Endothelial cell of umbilical vein (primary cell): Measurements from ENCODE around the gene CSNK1G2. TPM values are rescaled to one million over a fixed set of nuclear protein-coding genes. Genes with fewer than 3 reads are reported as not detected.

Source experiments
- BruUV-seq: library from RNA; stranded (reverse); fragments of 400-500 nt; replicated peaks from 2 replicates; lab custom pipeline; 2021; lab: Mats Ljungman, UMichigan
- CTCF ChIA-PET: fragments of 300-600, 350-600 bp; sonication (Branson Sonifier 250); formaldehyde crosslinking; loops from one replicate; lab custom pipeline; 2021; ENCODE audit warnings: antibody characterized with exemption, inconsistent platforms; lab: Charles Lee
- POLR2A ChIA-PET: fragments of 300-600, 350-600 bp; sonication (Branson Sonifier 250); formaldehyde crosslinking; loops from one replicate; lab custom pipeline; 2021; ENCODE audit warnings: antibody characterized with exemption, inconsistent platforms; lab: Charles Lee
- DNase-seq: peaks from one replicate; pipeline ENCODE4 v3.0.0-alpha.2; 2011; ENCODE audit warnings: low read depth, low spot score
- FAIRE-seq: peaks from 2 replicates; lab custom pipeline; 2011; peaks lifted over from hg19 to GRCh38; lab: Jason Lieb, UNC
- H2AFZ ChIP-seq: 2 replicates; pipeline ENCODE4 v1.6.0; 2012; ENCODE audit warnings: low read depth, low read length, control low read depth, inconsistent platforms
- H3K27ac ChIP-seq: 2 replicates; pipeline ENCODE4 v1.5.1; 2011; ENCODE audit warnings: low read depth, mild to moderate bottlenecking, control low read depth, low read length, moderate library complexity; ENCODE audit not compliant: insufficient read depth
- H3K27me3 ChIP-seq, 2 experiments: 2 replicates each; pipeline versions ENCODE4 v1.6.0 to v1.6.1; 2011; ENCODE audit warnings: low read length in 2 of 2, mixed read lengths in 1 of 2; ENCODE audit not compliant: control insufficient read depth in 2 of 2, insufficient read depth in 2 of 2
- H3K36me3 ChIP-seq, 2 experiments: 2 replicates in 1 of 2; 3 replicates in 1 of 2; pipeline ENCODE4 v1.5.1; 2011; ENCODE audit warnings: low read length in 2 of 2, mild to moderate bottlenecking in 1 of 2, moderate library complexity in 1 of 2; ENCODE audit not compliant: control insufficient read depth in 2 of 2, insufficient read depth in 2 of 2; ENCODE audit errors: extremely low read depth in 1 of 2
- H3K4me1 ChIP-seq: 3 replicates; pipeline ENCODE4 v1.5.1; 2011; ENCODE audit warnings: mild to moderate bottlenecking, low read length; ENCODE audit not compliant: control insufficient read depth, insufficient read depth; ENCODE audit errors: extremely low read depth
- H3K4me2 ChIP-seq: 2 replicates; pipeline ENCODE4 v1.6.1; 2011; ENCODE audit warnings: low read length, control low read depth, mixed read lengths; ENCODE audit not compliant: insufficient read depth
- H3K4me3 ChIP-seq, 3 experiments: fragments of 200-600 bp in 1 of 3; sonication (generic), shearing (Covaris generic) in 1 of 3; replicated peaks in 1 of 3; 2 replicates each; pipeline ENCODE4 v1.5.1; 2011 to 2016; ENCODE audit warnings: control low read depth in 3 of 3, low read length in 3 of 3, mild to moderate bottlenecking in 2 of 3, inconsistent platforms in 1 of 3, low read depth in 1 of 3, moderate library complexity in 1 of 3; ENCODE audit not compliant: insufficient read depth in 1 of 3
- H3K79me2 ChIP-seq: 2 replicates; pipeline ENCODE4 v1.6.0; 2012; ENCODE audit warnings: low read length, inconsistent platforms; ENCODE audit not compliant: control insufficient read depth, insufficient read depth
- H3K9ac ChIP-seq: replicated peaks from 2 replicates; pipeline ENCODE3; 2011; ENCODE audit warnings: low read length, control low read depth; ENCODE audit not compliant: insufficient read depth; ENCODE audit errors: extremely low read depth
- H3K9me1 ChIP-seq: replicated peaks from 3 replicates; pipeline ENCODE4 v1.6.0; 2011; ENCODE audit warnings: mild to moderate bottlenecking, low read length; ENCODE audit not compliant: control insufficient read depth, insufficient read depth; ENCODE audit errors: extremely low read depth
- H3K9me3 ChIP-seq: replicated peaks from 2 replicates; pipeline ENCODE4 v1.5.1; 2012; ENCODE audit warnings: low read length, inconsistent platforms; ENCODE audit not compliant: control insufficient read depth, insufficient read depth
- H4K20me1 ChIP-seq: replicated peaks from 2 replicates; pipeline ENCODE3; 2011; ENCODE audit warnings: mild to moderate bottlenecking, low read length; ENCODE audit not compliant: control insufficient read depth, insufficient read depth; ENCODE audit errors: extremely low read depth
- EZH2 ChIP-seq: IDR thresholded peaks from 2 replicates; pipeline ENCODE4 v1.6.1; 2012; ENCODE audit warnings: borderline replicate concordance, low read depth, mild to moderate bottlenecking, moderate library complexity, low read length, inconsistent platforms; ENCODE audit not compliant: severe bottlenecking
- FOS ChIP-seq: IDR thresholded peaks from 2 replicates; pipeline ENCODE4 v1.6.1; 2011; ENCODE audit warnings: mild to moderate bottlenecking, low read length, moderate library complexity, borderline replicate concordance; ENCODE audit not compliant: insufficient read depth
- GATA2 ChIP-seq: IDR thresholded peaks from 2 replicates; pipeline ENCODE4 v1.7.0; 2011; ENCODE audit warnings: low read depth, mild to moderate bottlenecking, moderate library complexity, mixed read lengths, low read length; ENCODE audit not compliant: insufficient read length, insufficient read depth
- JUN ChIP-seq: IDR thresholded peaks from 2 replicates; pipeline ENCODE4 v1.6.1; 2011; ENCODE audit warnings: borderline replicate concordance, low read depth; ENCODE audit not compliant: insufficient read length, insufficient read depth
- MYC ChIP-seq: IDR thresholded peaks from one replicate; pipeline ENCODE4 v1.6.1; 2011; ENCODE audit warnings: mild to moderate bottlenecking, low read depth, low read length
- POLR2A ChIP-seq: IDR thresholded peaks from 2 replicates; pipeline ENCODE4 v1.6.1; 2012; ENCODE audit warnings: low read depth, mild to moderate bottlenecking, control low read depth, low read length
- POLR2AphosphoS5 ChIP-seq: IDR thresholded peaks from 2 replicates; pipeline ENCODE4 v1.6.1; 2012; ENCODE audit warnings: low read depth, mild to moderate bottlenecking, control low read depth, low read length, moderate library complexity; ENCODE audit not compliant: insufficient read depth
- dilution Hi-C: fragments of 300-500 bp; cut with MboI; formaldehyde crosslinking; loops from one replicate; pipeline ENCODE4 v1.15.0; 2019; ENCODE audit warnings: low sequenced_read_pairs; ENCODE audit not compliant: extremely low pct_ligation_motif_present
- intact Hi-C: fragments of 100-400 bp; cut with micrococcal nuclease; formaldehyde crosslinking; loops from one replicate; pipeline ENCODE4 v1.10.0; 2022
- polyA plus RNA-seq, 4 experiments: library from polyadenylated mRNA; depleted of rRNA in 3 of 4; stranded (reverse) in 3 of 4; unstranded in 1 of 4; fragments of >200 nt; gene quantifications; 2 replicates each; pipeline versions ENCODE4 v1.2.1 to v1.2.3, GENCODE V29; 2011 to 2012; ENCODE audit warnings: missing spikeins in 1 of 4
- total RNA-seq: library from RNA; stranded (reverse); gene quantifications from 2 replicates; pipeline ENCODE4 v1.2.3, GENCODE V29; 2021
- TF ChIP-seq, protein P1 (sequence below): IDR thresholded peaks from 2 replicates; pipeline ENCODE4 v1.6.1; 2011; ENCODE audit not compliant: insufficient read depth, insufficient read length
- TF ChIP-seq, protein P2 (sequence below), 2 donors: IDR thresholded peaks; 1 replicate in 1 of 2; 2 replicates in 1 of 2; pipeline ENCODE4 v1.5.1; 2011; ENCODE audit warnings: low read length in 2 of 2, mild to moderate bottlenecking in 2 of 2, moderate library complexity in 2 of 2, control low read depth in 1 of 2, inconsistent platforms in 1 of 2, low read depth in 1 of 2; ENCODE audit not compliant: insufficient read depth in 1 of 2; ENCODE audit errors: extremely low read depth in 1 of 2

CSNK1G2 gene
- total and polyA plus RNA-seq, 2 donors (not counting 3 experiments of a cell fraction or from before 2014, with no cell fraction given) = 96.6 to 110 TPM

DNA sequence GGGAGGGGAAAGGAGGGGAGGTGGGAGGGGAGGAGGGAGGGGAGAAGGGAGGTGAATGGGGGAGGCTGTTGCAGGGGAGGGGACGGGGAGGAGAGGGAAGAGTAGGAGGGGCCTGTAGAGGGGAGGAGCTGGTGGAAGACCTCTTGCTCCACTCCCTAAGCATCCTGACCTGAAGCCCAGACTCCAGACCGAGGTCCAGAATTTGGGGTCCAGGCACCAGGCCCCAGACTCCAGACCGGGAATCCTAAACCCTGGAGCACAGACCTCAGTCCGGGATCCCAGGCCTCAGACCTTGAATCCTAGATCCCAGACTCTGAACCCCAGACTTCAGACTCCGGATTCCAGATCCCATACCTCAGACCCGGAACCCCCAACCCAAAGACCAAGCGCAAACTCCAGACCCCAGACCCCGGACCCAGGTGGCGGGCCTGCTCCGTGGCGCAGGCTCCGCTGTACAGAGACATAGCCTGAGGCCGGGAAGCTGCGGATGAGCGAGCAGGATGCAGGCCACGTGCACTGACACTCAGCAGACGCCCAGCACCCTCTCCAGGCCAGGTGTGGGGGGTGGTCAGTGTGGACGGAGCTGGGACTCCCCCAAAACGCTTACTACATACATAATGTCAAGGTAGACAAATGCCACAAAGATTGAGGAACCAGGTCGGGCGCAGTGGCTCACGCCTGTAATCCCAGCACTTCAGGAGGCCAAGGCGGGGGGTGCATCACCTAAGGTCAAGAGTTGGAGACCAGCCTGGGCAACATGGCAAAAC, 75.3 kb downstream of the CSNK1G2 start:
- Histone ChIP-seq H3K27me3 (no peaks in the 10 kb centered on the region), H3K9me1 (no peaks in the 10 kb centered on the region), H3K36me3 (no peaks in the 10 kb centered on the region), H3K79me2 (peaks cover 9% of the 10 kb centered on the region), H4K20me1 (no peaks in the 10 kb centered on the region), H3K4me3 (peak overlapping the region in 1 of 3 experiments; percentile 22), H2AFZ (no peak overlapping the region), H3K4me2 (no peak overlapping the region), H3K9me3 (no peaks in the 10 kb centered on the region), H3K4me1 (no peaks in the 10 kb centered on the region), H3K27ac (no peak overlapping the region), H3K9ac (no peak overlapping the region)
- dilution Hi-C loops (no loop called here), intact Hi-C loops (no loop called here)
- no TSS peak for BruUV-seq
- TF ChIP-seq POLR2AphosphoS5 = no peak
- TF ChIP-seq MYC = no peak
- TF ChIP-seq, protein P1, sequence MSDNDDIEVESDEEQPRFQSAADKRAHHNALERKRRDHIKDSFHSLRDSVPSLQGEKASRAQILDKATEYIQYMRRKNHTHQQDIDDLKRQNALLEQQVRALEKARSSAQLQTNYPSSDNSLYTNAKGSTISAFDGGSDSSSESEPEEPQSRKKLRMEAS = no peak
- TF ChIP-seq EZH2 = no peak
- TF ChIP-seq FOS = no peak
- TF ChIP-seq, protein P2, sequence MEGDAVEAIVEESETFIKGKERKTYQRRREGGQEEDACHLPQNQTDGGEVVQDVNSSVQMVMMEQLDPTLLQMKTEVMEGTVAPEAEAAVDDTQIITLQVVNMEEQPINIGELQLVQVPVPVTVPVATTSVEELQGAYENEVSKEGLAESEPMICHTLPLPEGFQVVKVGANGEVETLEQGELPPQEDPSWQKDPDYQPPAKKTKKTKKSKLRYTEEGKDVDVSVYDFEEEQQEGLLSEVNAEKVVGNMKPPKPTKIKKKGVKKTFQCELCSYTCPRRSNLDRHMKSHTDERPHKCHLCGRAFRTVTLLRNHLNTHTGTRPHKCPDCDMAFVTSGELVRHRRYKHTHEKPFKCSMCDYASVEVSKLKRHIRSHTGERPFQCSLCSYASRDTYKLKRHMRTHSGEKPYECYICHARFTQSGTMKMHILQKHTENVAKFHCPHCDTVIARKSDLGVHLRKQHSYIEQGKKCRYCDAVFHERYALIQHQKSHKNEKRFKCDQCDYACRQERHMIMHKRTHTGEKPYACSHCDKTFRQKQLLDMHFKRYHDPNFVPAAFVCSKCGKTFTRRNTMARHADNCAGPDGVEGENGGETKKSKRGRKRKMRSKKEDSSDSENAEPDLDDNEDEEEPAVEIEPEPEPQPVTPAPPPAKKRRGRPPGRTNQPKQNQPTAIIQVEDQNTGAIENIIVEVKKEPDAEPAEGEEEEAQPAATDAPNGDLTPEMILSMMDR (IDR thresholded peaks at IDR 0.05; ENCODE audit: extremely low read depth in 1 of 2, insufficient read depth in 1 of 2, low read depth in 1 of 2, low read length in 2 of 2) = no peak
- no peak for TF ChIP-seq POLR2A
- TF ChIP-seq JUN = no peak
- TF ChIP-seq GATA2 = no peak
- ChIA-PET POLR2A (interaction anchor here (1.0 kb wide), 1 partner anchor 79 kb away, joined by 4 read pairs; no protein-coding TSS in a partner anchor), CTCF (interaction anchor here (6.0 kb wide), 1 partner anchor 52 kb away, joined by 75 read pairs; no protein-coding TSS in a partner anchor)
- DNase-seq (peak; percentile 42), FAIRE-seq (peak; percentile 75)
